GM21423 (cell line): Measurements from ENCODE around the gene UBE2R2.
"Not testable (repeated sequence)": the region's sequence is repeated elsewhere in the genome, so short reads cannot be mapped to it uniquely, and the experiment has no call there.

Experiments
- ATAC-seq: cut with Tn5 transposase; IDR thresholded peaks from one replicate; pipeline ENCODE4 v1.9.1; 2021; ENCODE audit warnings: mild to moderate bottlenecking, moderate library complexity; ENCODE audit not compliant: unreplicated experiment

Gene UBE2R2

DNA sequence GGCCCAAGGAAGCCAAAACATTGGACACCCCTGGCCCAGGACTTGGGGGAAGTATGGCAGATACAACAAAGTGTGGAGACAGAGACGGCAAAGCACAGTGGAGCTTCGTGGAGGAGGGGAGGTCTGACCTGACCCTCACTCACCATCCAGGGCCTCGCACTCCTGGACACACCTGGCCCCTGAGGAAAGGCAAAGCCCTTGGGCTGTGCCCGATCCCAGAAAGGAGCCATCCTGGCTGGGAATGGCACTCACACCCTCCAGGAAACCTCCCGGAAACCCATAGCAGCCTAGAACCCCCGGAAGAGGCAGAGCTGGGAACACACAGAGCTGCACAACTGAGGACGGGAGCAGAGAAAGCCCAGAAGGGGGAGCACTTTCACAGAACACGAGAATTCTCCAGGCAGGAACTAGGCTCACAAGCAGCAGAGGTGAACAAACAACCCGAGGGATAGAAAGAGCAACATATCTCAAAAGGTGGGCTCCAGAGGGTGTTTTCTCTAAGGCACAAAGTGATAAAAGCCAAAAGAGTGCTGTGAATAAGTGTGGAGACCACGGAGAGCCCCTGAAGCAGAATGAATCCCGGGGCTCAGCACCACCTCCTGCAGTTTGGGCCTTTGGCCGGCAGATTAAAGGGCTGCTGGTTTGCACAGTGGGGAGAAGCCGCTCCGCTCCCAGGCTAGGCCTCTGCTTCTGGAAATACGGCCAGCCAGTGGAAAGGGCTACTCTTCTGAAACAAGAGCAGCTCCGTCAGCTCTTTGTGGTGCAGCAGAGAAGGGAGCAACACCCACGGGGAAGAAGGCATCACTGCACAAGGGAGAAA lies 108.2 kb downstream of the UBE2R2 start:
- no peak for ATAC-seq

DNA sequence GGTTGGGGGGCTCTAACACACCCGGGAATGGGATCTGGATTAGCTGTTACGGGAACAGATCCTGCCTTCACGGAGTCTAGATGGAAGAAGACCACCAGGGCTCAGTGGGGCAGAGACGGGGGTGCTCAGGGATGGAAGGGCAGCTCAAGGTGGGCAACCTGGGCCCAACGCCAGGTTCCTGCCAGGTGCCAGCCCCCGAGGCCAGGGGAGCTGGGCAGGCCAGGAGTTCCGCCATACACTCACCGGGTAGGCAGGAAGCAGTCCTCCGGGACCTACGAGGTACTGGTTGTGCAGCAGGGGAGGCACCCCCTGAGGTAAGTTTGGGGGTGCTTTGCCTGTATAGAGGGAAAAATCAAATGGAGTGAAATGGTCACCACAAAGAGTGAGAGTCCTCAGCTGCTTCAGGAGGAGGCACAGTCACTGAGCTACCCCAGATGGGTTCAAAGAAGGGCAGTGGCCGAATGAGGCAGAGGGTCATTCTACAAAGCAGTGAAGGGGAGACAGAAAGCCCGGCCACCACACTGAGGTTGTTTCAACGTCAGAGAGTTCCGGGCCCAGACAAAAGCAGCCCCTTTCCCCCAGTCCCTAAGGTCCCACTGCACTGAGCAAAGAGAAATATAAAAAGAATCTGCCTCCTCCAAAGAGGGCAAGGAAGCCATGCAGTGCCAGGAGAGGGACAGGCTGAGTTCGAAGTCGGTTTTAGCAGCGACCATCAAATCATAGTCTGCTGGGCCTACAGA lies 110.0 kb downstream of the UBE2R2 start:
- no peak for ATAC-seq

- no peak for ATAC-seq
Observed at GRCh38 chr9:33927694-33928093, 110.7 kb downstream of the UBE2R2 start.

GRCh38 chr9:33931326-33931725 lies 114.4 kb downstream of the UBE2R2 start:
- no peak for ATAC-seq

GRCh38 chr9:33932078-33932807 lies 115.3 kb downstream of the UBE2R2 start:
- no peak for ATAC-seq

DNA sequence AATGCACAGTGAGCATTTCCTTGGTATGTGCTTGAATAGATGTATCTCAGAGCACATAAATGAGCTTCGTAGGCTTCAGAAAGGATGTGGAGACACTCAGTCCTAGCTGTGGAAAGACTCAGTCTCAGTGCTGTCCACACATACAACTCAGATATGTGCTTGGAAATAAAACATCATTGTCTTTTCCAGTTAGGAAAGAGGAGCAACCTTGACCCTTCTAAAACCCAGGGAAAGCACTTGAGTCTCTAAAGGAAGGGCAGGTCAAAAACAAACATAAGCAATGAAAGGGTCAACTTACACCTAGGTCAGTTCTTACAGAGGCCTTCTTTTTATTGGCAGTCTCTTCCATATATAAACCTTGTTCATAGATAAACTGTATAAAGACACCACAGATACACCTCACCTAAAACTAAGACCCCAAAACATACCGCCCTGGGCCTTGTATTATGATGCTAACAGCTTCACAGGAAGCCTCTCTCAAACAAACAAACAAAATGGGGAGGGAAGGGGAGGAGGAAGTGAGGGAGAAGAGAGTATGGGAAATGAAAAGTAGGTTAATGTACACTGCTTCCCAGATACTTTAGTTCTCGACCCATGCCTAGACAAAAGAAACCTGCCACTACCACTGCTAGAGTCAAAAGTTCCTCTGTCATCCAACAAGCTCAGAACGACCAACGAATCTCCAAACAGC lies 117.4 kb downstream of the UBE2R2 start:
- ATAC-seq = no peak

DNA sequence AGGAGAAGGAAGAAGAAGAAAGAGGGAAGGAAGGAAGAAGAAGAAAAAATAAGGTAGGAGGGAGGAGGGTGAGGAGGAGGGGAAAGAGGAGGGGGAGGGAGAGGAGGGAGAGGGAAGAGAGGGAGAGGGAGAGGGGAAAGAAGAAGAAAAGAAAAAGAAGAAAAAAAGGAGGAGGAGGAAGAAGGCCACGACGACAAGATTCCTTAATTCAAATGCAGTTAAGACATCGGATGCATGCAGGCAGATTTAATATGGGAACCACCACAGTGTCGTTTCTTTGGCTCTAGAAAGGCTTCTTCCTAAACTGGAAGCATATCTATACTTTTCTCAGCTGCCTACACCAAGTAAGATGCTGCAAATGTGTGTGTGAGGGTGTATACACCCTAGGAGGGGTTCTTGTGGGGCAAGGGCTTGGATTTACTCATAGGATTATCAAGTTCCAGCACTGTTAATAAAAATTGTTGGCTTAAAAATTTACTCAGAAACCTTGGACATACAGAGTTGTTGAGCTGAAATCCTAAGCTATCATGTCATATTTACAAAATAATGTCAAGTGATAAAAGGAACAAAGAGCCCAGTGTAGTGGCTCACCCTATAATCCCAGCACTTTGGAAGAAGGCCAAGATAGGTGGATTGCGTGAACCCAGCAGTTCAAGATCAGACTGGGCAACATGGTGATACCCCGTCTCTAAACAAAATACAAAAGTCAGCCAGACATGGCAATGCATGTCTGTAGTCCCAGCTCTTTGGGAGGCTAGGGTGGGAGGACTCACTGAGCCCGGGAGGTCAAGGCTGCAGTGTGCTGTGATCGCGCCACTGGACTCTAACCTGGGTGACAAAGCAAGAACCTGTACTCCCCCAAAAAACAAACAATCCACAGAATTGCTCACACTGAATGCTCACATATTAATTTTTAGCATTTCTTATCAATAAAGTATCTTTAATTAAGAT lies 123.2 kb downstream of the UBE2R2 start:
- ATAC-seq = no peak

DNA sequence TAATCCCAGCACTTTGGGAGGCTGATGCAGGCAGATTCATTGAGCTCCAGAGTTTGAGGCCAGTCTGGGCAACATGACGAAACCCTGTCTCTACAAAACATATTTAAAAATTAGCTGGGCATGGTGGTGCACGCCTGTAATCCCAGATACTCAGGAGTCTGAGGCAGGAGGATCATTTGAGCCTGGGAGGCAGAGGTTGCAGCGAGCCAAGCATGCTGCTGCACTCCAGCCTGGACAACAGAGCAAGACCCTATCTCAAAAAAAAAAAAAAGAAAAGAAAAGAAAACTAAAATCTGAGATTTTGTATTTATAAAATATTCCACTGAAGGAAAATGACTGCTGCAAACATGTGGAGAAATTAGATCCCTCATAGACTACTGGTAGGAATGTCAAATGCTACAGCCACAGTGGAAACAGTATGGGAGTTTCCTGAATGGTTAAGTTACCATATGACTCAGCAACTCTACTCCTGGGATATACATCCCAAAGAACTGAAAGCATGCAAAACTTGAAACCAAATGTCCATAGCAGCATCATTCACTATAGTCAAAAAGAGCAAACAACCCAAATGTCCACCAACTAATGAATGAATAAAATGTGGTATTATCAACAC lies 125.6 kb downstream of the UBE2R2 start:
- no peak for ATAC-seq

DNA sequence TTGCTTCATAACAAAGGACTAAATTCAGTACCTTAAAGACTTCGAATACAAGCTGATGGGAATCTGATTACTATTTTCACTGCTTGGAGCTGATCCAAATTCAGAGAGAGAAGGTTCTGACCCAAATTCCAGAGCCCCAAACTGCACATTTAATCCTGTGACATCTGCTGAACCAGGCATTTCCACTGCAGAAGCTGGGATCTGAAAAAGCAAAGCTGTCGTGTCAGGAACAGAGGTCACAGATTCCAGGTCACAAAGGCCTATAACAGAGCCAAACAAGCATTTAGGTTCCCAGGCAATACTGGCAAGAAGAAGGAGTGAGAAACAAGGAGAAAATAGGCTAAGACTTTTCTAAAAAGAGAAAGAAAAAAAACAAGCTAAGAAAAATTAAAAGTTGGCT lies 126.4 kb downstream of the UBE2R2 start:
- ATAC-seq = no peak

- ATAC-seq = no peak
Observed at GRCh38 chr9:33946779-33947535, 130.0 kb downstream of the UBE2R2 start.

DNA sequence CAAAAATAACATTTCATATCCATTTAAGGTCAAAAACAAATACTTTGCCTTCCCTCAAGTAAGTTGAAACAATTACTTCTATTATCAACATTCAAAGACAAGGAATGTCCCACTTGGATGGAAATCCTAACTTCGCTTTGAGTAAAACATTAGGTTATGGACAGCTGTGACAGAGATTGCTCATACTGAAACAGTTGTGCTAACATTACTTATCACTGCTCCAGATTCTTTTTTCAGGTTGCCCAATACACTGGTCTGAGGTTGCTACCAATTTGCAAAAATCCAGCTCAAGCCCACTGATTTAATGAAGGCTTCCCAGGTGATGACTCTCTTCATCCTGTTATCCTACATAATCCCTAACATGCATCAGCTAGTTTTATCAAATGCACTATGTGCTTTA lies 133.4 kb downstream of the UBE2R2 start:
- no peak for ATAC-seq

GRCh38 chr9:33952066-33952465 lies 135.1 kb downstream of the UBE2R2 start:
- ATAC-seq = no peak

DNA sequence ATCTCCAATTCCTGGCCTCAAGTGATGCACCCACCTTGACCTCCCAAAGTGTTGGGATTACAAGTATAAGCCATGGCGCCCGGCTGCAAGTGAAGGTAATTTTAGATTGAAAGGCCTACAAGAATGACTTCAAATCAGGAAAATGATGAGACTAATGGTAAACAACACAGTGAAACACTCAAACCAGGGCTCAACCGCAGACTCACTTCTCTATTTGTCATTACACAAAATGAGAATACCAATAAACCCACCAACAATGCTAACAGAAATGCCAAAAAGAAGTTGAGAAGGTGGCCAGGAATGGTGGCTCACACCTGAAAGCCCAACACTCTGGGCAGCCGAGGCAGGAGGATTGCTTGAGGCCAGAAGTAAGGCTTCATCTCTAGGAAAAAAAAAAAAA lies 139.6 kb downstream of the UBE2R2 start:
- no peak for ATAC-seq

DNA sequence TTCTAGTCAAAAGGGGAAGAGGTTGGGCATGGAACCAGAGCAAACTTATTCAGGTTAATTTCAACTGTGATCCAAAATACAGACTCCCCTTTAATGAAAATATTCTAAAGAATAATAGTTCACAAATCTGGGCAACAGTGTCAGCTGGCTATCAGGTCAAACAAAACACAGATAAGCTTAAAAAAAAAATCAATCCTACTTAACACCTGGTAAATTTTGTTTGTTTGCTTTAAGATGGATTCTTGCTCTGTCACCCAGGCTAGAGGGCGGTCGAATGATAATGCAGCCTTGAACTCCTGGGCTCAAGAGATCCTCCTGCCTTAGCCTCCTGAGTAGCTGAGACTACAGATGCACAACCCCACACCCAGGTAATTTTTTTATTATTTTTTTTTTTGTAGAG lies 142.8 kb downstream of the UBE2R2 start:
- no peak for ATAC-seq

GRCh38 chr9:33962468-33962867 lies 145.5 kb downstream of the UBE2R2 start:
- not testable (repeated sequence) for ATAC-seq

DNA sequence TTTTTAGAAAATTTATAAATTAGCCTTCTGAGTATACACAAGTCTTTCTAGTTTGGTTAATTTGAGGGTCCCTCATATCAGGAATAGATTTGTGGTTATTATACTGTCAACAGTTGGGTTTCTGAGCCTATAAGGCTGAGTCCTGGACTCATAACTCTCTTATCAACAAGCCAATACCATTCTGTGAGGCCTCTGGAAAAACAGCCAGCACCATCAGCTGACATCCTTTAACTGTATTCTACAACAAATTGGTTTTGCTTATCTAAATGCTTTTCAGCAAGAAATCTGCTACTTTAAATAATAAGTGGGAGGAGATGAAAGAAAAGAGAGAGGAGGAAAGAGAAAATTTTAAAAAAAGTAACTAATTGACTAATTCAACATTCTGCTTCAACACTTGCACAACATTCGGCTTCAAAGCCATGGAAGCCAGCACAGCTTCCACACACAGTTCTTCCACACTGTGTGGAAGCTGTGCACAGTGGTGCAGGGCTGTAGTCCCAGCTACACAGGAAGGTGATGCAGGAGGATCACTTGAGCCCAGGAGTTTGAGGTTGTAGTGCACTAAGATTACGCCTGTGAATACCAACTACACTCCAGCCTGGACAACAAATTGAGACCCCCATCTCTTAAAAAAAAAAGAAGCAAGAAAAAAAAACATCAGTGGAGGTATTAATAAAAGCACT lies 147.3 kb downstream of the UBE2R2 start:
- no peak for ATAC-seq
